Fibroblast of mammary gland (primary cell): Measurements from ENCODE around the gene IL15.

Source experiments
- DNase-seq: peaks from one replicate; pipeline ENCODE4 v3.0.0-alpha.2; 2010; ENCODE audit warnings: low read depth
- H3K4me3 ChIP-seq: 2 replicates; pipeline ENCODE4 v1.5.1; 2011; ENCODE audit warnings: low read depth, mild to moderate bottlenecking, low read length, moderate library complexity; ENCODE audit not compliant: control insufficient read depth
- TF ChIP-seq, protein P1 (sequence below): conservative IDR thresholded peaks from 2 replicates; pipeline ENCODE4 v1.5.1; 2011; ENCODE audit warnings: low read depth, low read length, inconsistent platforms; ENCODE audit not compliant: control insufficient read depth, insufficient read depth

IL15 gene

DNA sequence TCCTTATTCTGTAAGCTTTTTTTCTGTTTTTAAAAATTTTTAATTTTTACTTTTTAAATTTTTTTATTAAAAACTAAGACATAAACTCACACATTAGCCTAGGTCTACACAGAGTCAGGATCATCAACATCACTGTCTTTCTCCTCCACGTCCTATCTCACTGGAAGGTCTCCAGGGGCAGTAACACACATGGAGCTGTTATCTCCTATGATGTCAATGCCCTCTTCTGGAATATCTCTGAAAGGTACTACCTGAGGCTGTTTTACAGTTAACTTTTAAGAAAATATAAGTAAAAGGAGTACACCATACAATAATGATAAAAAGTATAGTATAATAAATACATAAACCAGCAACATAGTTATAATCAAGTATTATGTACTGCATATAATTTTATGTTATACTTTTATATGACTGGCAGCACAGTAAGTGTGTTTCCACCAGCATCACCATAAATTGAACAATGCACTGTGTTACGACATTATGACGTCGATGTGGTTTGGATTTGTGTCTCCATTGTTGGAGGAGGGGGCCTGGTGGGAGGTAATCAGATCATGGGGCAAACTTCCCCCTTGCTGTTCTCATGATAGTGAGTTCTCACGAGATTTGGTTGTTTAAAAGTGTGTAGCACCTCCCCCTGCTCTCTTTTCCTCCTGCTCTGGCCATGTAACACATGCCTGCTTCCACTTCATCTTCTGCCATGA lies 21.3 kb downstream of the IL15 start:
- TF ChIP-seq, protein P1, sequence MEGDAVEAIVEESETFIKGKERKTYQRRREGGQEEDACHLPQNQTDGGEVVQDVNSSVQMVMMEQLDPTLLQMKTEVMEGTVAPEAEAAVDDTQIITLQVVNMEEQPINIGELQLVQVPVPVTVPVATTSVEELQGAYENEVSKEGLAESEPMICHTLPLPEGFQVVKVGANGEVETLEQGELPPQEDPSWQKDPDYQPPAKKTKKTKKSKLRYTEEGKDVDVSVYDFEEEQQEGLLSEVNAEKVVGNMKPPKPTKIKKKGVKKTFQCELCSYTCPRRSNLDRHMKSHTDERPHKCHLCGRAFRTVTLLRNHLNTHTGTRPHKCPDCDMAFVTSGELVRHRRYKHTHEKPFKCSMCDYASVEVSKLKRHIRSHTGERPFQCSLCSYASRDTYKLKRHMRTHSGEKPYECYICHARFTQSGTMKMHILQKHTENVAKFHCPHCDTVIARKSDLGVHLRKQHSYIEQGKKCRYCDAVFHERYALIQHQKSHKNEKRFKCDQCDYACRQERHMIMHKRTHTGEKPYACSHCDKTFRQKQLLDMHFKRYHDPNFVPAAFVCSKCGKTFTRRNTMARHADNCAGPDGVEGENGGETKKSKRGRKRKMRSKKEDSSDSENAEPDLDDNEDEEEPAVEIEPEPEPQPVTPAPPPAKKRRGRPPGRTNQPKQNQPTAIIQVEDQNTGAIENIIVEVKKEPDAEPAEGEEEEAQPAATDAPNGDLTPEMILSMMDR: no peak
- DNase-seq: peak; percentile 26

DNA sequence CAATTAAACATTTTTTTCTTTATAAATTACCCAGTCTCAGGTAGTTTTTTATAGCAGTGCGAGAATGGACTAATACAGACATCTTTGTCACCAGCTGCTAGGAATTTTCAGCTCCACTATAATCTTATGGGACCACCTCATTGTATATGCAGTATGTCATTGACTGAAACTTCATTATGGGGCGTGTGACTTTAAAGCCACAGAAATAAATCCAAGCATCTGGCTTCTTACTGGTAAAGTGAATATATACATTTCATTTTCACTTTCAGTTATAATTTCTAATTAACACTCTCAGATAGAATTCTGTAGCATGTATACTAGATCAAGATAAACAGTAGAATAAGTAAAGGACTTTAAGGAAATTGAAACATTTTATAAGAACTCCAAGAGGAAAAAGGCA lies 21.9 kb downstream of the IL15 start:
- H3K4me3 ChIP-seq: no peak overlapping the region
- TF ChIP-seq, protein P1: no peak
- no peak for DNase-seq

More for the DNA sequence above, 21.3 kb downstream of the IL15 start:
- no peak overlapping the region for H3K4me3 ChIP-seq

DNA sequence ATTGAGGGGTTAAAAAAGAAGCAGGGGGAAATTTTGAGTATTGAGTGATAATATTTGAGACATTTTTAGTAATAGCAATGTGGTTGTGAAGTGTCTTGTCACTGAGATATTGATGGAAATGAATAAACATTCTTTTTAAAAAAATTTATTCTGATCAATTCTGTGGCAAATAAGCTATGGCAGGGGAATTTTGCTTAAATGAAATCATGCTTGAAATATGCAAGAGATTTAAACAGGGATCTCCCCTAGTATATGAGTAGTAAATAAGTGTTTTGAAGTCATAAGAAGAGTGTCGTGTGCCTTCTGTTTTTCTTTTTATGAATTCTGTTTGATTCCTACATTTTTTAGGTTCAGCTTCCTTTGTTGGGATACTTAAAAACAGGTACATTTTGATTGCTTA lies 23.2 kb downstream of the IL15 start:
- no peak overlapping the region for H3K4me3 ChIP-seq
- TF ChIP-seq, protein P1: no peak
- DNase-seq: no peak

DNA sequence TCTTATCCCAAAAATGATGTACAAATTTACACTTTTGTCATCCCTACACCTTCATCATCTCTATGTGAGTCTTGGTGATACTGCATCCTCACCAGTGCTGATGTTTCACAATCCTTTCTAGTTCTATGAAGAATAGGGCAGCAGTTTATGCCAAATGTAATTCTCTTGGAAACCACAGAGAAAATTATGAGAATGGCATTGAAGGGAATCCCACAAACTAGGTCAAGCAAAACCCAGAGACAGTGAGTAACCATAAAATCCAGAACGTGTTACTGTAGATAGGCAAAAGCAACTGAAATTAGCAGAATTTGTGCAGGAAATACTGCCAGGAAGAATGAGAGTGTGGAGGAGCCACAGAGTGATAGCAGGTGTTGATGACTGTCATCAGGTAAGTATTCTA lies 24.5 kb downstream of the IL15 start:
- H3K4me3 ChIP-seq: no peak overlapping the region
- TF ChIP-seq, protein P1: no peak
- no peak for DNase-seq

DNA sequence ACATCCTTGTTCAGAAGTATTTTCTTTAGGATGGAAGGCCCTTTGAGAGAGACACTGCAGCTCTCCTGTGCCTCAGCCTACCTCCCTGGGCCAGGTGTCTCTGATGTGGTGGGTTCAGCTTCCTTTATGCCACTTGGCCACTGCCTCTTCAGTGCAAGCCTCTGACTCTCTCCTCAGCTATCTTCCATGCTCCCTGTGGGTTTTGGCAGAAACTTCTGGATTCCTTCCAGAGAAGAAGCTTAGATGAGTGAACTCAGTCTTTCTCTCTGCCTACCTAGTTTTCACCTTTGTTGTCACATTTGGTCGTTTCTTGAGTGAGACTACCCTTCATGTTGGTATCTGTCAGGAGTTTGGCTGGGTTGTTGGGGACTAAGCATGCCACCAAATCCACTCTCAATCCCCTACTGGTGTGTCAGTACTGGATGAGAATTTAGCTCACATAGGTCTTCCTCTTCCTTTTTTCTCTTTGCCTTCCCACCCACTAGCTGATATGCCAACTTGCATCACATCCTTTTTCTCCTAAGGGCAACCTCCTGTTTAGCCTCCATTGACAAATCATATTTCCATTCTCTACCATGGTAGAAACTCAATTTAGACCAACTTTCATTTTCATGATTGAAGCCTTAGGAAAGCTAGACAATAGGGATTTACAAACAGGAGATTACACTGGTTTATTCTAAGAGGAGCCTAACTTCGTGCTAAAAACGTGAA lies 32.0 kb downstream of the IL15 start:
- no peak overlapping the region for H3K4me3 ChIP-seq
- TF ChIP-seq, protein P1: no peak
- peak; percentile 22 for DNase-seq

DNA sequence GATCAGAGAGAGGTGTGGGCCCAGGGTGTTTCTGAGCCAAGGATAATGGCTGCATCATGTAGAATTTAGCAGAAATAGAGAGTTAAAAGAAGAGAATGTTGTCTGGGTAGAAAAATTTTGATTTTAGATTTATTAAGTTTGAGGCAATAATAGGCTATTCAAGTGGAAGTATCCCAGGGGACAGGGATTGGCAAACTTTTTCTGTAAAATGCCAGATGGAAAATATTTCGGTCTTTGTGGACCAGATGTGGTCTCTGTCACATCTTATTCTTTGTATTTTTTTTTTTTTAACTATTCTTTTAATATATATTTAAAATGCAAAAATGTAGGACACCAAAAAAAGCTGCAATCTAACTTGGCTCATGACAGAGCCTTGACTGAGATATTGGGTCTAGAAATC lies 33.1 kb downstream of the IL15 start:
- H3K4me3 ChIP-seq: no peak overlapping the region
- DNase-seq: no peak
- TF ChIP-seq, protein P1: no peak

DNA sequence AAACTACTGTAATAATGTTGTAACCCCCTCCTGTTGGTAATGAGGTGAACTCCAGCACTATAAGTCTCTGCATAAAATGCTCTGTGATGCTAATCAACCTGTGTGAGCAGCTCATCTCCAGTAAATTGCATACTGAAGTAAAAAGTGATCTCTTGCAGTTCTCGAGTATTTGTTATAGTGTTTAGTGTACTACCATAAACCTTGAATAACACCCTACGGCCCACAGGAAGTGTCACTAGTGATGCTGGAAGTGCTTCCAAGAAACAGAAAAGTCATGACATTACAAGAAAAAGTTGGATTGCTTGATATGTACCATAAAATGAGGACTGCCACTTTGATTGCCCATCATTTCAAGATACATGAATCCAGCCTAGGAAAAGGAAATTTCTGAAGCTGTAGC lies 39.0 kb downstream of the IL15 start:
- no peak overlapping the region for H3K4me3 ChIP-seq
- TF ChIP-seq, protein P1: no peak
- DNase-seq: no peak
